GM18505 (cell line): ENCODE results near the gene EIF3A.

Experiments used
- ATAC-seq: cut with Tn5 transposase; IDR thresholded peaks from one replicate; pipeline ENCODE4 v1.9.1; 2021; ENCODE audit not compliant: unreplicated experiment
- POLR2A ChIP-seq: IDR thresholded peaks from 4 replicates; pipeline ENCODE4 v1.6.1; 2011; ENCODE audit warnings: borderline replicate concordance; ENCODE audit not compliant: insufficient read depth, insufficient read length; ENCODE audit errors: extremely low read depth

EIF3A gene

GRCh38 chr10:118995739-118996138, 84.9 kb downstream of the EIF3A start:
- no peak for TF ChIP-seq POLR2A
- ATAC-seq = no peak

- no peak for TF ChIP-seq POLR2A
- ATAC-seq = no peak
These were observed 86.3 kb downstream of the EIF3A start for GRCh38 chr10:118994321-118994720.

- TF ChIP-seq POLR2A = no peak
These were observed 87.4 kb downstream of the EIF3A start for GRCh38 chr10:118993214-118993613.

GRCh38 chr10:118992496-118992895, 88.1 kb downstream of the EIF3A start:
- TF ChIP-seq POLR2A = no peak
- ATAC-seq = no peak

More at GRCh38 chr10:118993214-118993613, 87.4 kb downstream of the EIF3A start:
- ATAC-seq = no peak

- TF ChIP-seq POLR2A = no peak
These were observed 90.3 kb downstream of the EIF3A start for GRCh38 chr10:118990326-118990725.

GRCh38 chr10:118986815-118987790, 93.5 kb downstream of the EIF3A start:
- no peak for TF ChIP-seq POLR2A
- ATAC-seq = peak; percentile 76

More at GRCh38 chr10:118990326-118990725, 90.3 kb downstream of the EIF3A start:
- no peak for ATAC-seq

GRCh38 chr10:118985576-118985975, 95.0 kb downstream of the EIF3A start:
- no peak for ATAC-seq
- no peak for TF ChIP-seq POLR2A
